IPS-11a (cell line): ENCODE data around the gene A4GNT.

Source experiments
- H3K4me3 ChIP-seq: one replicate; pipeline ENCODE4 v1.5.1; 2013; ENCODE audit warnings: low read depth, low read length, control low read depth

The A4GNT gene

GRCh38 chr3:138081371-138082084 is 50.7 kb downstream of the A4GNT start:
- no peak overlapping the region for H3K4me3 ChIP-seq

GRCh38 chr3:138079901-138080300 is 52.3 kb downstream of the A4GNT start:
- H3K4me3 ChIP-seq: no peak overlapping the region

- no peak overlapping the region for H3K4me3 ChIP-seq
These were observed 53.3 kb downstream of the A4GNT start for GRCh38 chr3:138078901-138079344.

GRCh38 chr3:138078096-138078495 is 54.1 kb downstream of the A4GNT start:
- H3K4me3 ChIP-seq: no peak overlapping the region
